GM18951 (cell line): ENCODE data around the gene ACOT13.
"Not testable (repeated sequence)": the region's sequence is repeated elsewhere in the genome, so short reads cannot be mapped to it uniquely, and the experiment has no call there.

ENCODE experiments used
- POLR2A ChIP-seq: IDR thresholded peaks from 4 replicates; pipeline ENCODE4 v1.6.1; 2011; ENCODE audit warnings: mild to moderate bottlenecking; ENCODE audit not compliant: insufficient read length, insufficient read depth; ENCODE audit errors: extremely low read depth
- in situ Hi-C: fragments of 300-500 bp; cut with MboI; formaldehyde crosslinking; loops from one replicate; pipeline ENCODE4 v1.12.0; 2022; ENCODE audit warnings: low sequenced_read_pairs, mixed read lengths, inconsistent platforms; ENCODE audit not compliant: unreplicated experiment

ACOT13 gene

DNA sequence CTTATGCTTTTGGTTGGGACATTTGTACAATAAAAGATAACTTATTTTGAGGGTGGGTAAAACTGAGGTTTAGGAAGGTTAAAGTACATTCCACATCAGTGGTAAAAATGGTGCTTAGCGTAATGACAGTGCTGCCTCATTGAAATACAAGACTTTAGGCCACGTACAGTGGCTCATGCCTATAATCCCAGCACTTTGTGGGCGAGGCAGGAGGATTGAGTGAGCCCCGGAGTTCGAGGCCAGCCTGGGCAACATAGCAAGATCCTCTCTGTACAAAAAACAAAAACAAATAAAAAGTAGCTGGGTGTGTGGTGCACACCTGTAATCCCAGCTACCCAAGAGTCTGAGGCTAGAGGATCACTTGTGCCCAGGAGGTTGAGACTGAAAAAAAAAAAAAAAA, 18.6 kb upstream of the ACOT13 start:
- no peak for TF ChIP-seq POLR2A
- in situ Hi-C loops, result no loop called here

- no peak for TF ChIP-seq POLR2A
- in situ Hi-C loops, result no loop called here
These were observed 17.2 kb upstream of the ACOT13 start for GRCh38 chr6:24649691-24650090.

DNA sequence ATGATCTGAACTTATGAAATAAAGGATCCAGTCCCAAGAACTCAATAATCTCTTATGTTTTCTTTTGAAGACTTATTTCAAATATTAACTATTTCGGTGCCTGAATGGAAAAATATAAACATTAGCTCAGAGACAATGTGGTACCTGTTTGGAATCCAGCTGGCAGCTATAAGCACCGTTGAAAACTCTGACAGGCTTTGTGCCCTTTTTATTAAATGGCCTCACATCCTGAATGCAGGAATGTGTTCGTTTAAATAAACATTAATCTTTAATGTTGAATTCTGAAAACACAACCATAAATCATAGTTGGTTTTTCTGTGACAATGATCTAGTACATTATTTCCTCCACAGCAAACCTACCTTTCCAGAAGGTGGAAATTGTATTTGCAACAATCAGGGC, 16.5 kb upstream of the ACOT13 start:
- TF ChIP-seq POLR2A, result no peak
- in situ Hi-C loops, result no loop called here

- in situ Hi-C loops, result no loop called here
- no peak for TF ChIP-seq POLR2A
These were observed 11.7 kb upstream of the ACOT13 start for GRCh38 chr6:24655215-24655614.

- TF ChIP-seq POLR2A, result no peak
- in situ Hi-C loops, result no loop called here
These were observed 8.0 kb upstream of the ACOT13 start for GRCh38 chr6:24658573-24659560.

DNA sequence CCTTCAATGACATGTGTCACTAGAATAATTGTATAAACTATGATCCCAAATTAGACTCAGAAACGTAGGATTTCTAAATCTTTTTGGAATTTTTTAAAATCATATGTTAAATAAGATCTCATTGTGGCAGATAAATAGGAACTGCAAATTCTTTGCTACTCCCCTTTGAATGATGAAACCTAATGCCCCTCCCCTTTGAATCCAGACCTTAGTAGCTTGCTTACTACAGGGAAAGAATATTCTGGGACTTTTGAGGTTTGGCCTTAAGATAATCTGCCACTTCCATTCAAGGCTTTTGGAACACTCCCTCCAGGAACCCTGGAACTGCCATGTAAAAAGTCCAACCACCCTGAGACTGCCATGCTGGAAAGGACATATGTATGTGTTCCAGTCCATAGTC, 7.3 kb upstream of the ACOT13 start:
- TF ChIP-seq POLR2A, result no peak

DNA sequence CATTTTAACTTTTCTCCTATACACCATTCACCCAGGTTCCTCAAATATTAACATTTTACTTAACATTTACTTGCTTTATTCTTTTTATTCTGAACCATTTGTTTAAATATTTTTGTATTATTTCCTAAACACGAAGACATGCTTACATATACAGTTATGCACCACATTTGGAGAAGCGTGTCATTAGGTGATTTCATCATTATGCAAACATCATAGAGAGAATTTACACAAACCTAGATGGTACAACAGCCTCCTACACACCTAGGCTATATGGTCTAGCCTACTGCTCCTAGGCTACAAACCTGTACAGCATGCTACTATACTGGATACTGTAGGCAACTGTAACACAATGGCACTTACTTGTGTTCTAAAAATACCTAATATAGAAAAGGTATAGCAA, 6.8 kb upstream of the ACOT13 start:
- TF ChIP-seq POLR2A, result no peak
- in situ Hi-C loops, result no loop called here

More for the DNA sequence above, 7.3 kb upstream of the ACOT13 start:
- in situ Hi-C loops, result no loop called here

GRCh38 chr6:24661759-24662158, 5.1 kb upstream of the ACOT13 start:
- in situ Hi-C loops, result not testable (repeated sequence)

- TF ChIP-seq POLR2A, result no peak
- in situ Hi-C loops, result no loop called here
These were observed 4.6 kb upstream of the ACOT13 start for GRCh38 chr6:24662236-24662635.

- TF ChIP-seq POLR2A, result no peak
- in situ Hi-C loops, result no loop called here
These were observed 3.7 kb upstream of the ACOT13 start for GRCh38 chr6:24663189-24663588.

GRCh38 chr6:24664046-24664987, 2.6 kb upstream of the ACOT13 start:
- in situ Hi-C loops, result no loop called here
- no peak for TF ChIP-seq POLR2A

DNA sequence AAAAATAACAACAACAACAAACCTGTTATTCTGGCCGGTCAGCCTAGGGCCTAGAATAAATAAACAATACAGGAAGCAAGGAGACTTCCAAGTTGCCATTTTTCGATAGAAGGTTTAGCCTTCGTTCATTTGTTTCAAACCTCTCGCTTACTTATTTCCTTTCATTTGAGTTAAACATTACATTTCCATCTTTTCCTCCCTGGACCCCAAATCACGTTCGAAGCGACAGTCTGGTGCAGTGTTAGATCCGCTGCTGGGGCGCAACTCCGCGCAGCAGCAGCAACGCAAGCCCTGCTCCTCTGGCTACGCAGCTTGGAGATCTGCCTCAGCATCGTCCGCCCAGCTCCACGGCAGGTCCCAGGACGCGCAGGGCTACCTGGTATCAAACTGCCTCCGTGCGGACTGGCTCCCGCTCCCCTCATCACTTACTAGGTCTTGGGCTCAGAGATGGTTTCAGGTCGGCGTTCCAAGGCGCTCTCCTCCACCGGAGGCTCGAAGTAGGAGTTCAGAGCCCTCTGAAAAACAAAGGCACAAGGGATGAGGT, 708 bp upstream of the ACOT13 start:
- in situ Hi-C loops, result no loop called here
- no peak for TF ChIP-seq POLR2A

- no peak for TF ChIP-seq POLR2A
- in situ Hi-C loops, result no loop called here
These were observed 514 bp downstream of the ACOT13 start for GRCh38 chr6:24667378-24667803.

GRCh38 chr6:24668066-24668996, 1.5 kb downstream of the ACOT13 start:
- in situ Hi-C loops, result not testable (repeated sequence)
